ENCODE results near the gene DNHD1.

GRCh38 chr11:6613496-6613895, 116.4 kb downstream of the DNHD1 start:
- TF ChIP-seq, protein P1, sequence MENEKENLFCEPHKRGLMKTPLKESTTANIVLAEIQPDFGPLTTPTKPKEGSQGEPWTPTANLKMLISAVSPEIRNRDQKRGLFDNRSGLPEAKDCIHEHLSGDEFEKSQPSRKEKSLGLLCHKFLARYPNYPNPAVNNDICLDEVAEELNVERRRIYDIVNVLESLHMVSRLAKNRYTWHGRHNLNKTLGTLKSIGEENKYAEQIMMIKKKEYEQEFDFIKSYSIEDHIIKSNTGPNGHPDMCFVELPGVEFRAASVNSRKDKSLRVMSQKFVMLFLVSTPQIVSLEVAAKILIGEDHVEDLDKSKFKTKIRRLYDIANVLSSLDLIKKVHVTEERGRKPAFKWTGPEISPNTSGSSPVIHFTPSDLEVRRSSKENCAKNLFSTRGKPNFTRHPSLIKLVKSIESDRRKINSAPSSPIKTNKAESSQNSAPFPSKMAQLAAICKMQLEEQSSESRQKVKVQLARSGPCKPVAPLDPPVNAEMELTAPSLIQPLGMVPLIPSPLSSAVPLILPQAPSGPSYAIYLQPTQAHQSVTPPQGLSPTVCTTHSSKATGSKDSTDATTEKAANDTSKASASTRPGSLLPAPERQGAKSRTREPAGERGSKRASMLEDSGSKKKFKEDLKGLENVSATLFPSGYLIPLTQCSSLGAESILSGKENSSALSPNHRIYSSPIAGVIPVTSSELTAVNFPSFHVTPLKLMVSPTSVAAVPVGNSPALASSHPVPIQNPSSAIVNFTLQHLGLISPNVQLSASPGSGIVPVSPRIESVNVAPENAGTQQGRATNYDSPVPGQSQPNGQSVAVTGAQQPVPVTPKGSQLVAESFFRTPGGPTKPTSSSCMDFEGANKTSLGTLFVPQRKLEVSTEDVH (IDR thresholded peaks at IDR 0.05; ENCODE audit: low read depth, partially characterized antibody) = no peak
- TF ChIP-seq UBTF (IDR thresholded peaks at IDR 0.05; ENCODE audit: borderline replicate concordance in 1 of 2, low read depth in 2 of 2, low read length in 2 of 2) (no peak), PREB (CRISPR knock-in tag; IDR thresholded peaks at IDR 0.05) (no peak), CTCF (IDR thresholded peaks at IDR 0.05 in 2 of 3, conservative IDR thresholded peaks at IDR 0.05 in 1 of 3; ENCODE audit: insufficient read depth in 2 of 3, low read depth in 1 of 3, low read length in 3 of 3) (no peak), SETDB1 (IDR thresholded peaks at IDR 0.05; ENCODE audit: low read length) (no peak), USF2 (CRISPR knock-in tag; IDR thresholded peaks at IDR 0.05) (no peak), TRIM28 (IDR thresholded peaks at IDR 0.05) (no peak), ZBED1 (IDR thresholded peaks at IDR 0.05) (no peak), CHD1 (IDR thresholded peaks at IDR 0.05; ENCODE audit: low read length) (no peak), ZBTB7A (IDR thresholded peaks at IDR 0.05; ENCODE audit: borderline replicate concordance, control insufficient read depth, low read depth, low read length) (no peak), TCFL5 (CRISPR knock-in tag; conservative IDR thresholded peaks at IDR 0.05) (no peak), CREM (IDR thresholded peaks at IDR 0.05; ENCODE audit: low read depth) (no peak)
